NCI-H187 treated with DMSO at 0.1 percent for 48 hours (cell line): Measurements from ENCODE around the gene HMGA1.

Source experiments
- DNase-seq: peaks from one replicate; lab custom pipeline; 2025; lab: John Stamatoyannopoulos, UW

HMGA1 gene

GRCh38 chr6:34292954-34293353 lies 56.3 kb downstream of the HMGA1 start:
- DNase-seq: no peak

GRCh38 chr6:34295721-34296120 lies 59.0 kb downstream of the HMGA1 start:
- DNase-seq: no peak
